Tibial nerve (tissue), 4 donors: ENCODE measurements around the gene SCRN2. TPM values are rescaled to one million over a fixed set of nuclear protein-coding genes. Genes with fewer than 3 reads are reported as not detected.

ENCODE experiments used
- DNase-seq, 2 donors: peaks; one replicate each; pipeline ENCODE4 v3.0.0-alpha.2; 2019; ENCODE audit warnings: low spot score in 2 of 2
- H3K27ac ChIP-seq, 4 donors: fragments of 200-600 bp; sonication (generic) in 3 of 4; one replicate each; pipeline ENCODE4 v1.5.1; 2017 to 2019; ENCODE audit warnings: mild to moderate bottlenecking in 1 of 4
- H3K27me3 ChIP-seq, 2 donors: fragments of 200-600 bp; sonication (generic) in 1 of 2; one replicate each; pipeline versions ENCODE4 v1.5.1 to v1.6.0; 2017 to 2019
- H3K36me3 ChIP-seq, 3 donors: fragments of 200-600 bp; sonication (generic); one replicate each; pipeline ENCODE4 v1.5.1; 2018 to 2019
- H3K4me1 ChIP-seq, 4 donors: fragments of 200-600 bp; sonication (generic) in 3 of 4; one replicate each; pipeline ENCODE4 v1.5.1; 2017 to 2019
- H3K4me3 ChIP-seq, 4 donors: fragments of 200-600 bp; sonication (generic) in 3 of 4; one replicate each; pipeline ENCODE4 v1.5.1; 2017 to 2019; ENCODE audit warnings: mild to moderate bottlenecking in 1 of 4, moderate library complexity in 1 of 4
- H3K9me3 ChIP-seq, 4 donors: fragments of 200-600 bp; sonication (generic) in 3 of 4; one replicate each; pipeline ENCODE4 v1.5.1; 2017 to 2019
- EP300 ChIP-seq, 2 donors: sonication (generic); formaldehyde crosslinking; IDR thresholded peaks; one replicate each; pipeline ENCODE4 v1.6.1; 2017; ENCODE audit warnings: antibody characterized with exemption in 2 of 2, mild to moderate bottlenecking in 1 of 2
- POLR2A ChIP-seq, 2 donors: fragments of 450-650 bp; IDR thresholded peaks; one replicate each; pipeline ENCODE4 v1.6.1; 2017; ENCODE audit warnings: antibody characterized with exemption in 2 of 2, mild to moderate bottlenecking in 2 of 2, moderate library complexity in 2 of 2
- WGBS, 2 donors: methylation state at CpG; one replicate each; pipeline ENCODE4 v1.1.5; 2018; 5-methylcytosine and 5-hydroxymethylcytosine counted together
- total RNA-seq, 4 donors: library from RNA; depleted of rRNA; stranded (reverse); fragments of >200 nt; gene quantifications; one replicate each; pipeline ENCODE4 v1.1.0, GENCODE V29; 2016
- TF ChIP-seq, protein P1 (sequence below), 5 experiments: fragments of 200-600 bp in 3 of 5; fragments of 450-650 bp in 2 of 5; sonication (generic) in 3 of 5; IDR thresholded peaks; one replicate each; pipeline ENCODE4 v1.5.1; 2016 to 2019; ENCODE audit warnings: antibody characterized with exemption in 5 of 5, mild to moderate bottlenecking in 3 of 5, moderate library complexity in 2 of 5

SCRN2 gene
- total RNA-seq, 4 donors from 2014 or later: 49.8 to 68.6 (median 56.6) TPM

DNA sequence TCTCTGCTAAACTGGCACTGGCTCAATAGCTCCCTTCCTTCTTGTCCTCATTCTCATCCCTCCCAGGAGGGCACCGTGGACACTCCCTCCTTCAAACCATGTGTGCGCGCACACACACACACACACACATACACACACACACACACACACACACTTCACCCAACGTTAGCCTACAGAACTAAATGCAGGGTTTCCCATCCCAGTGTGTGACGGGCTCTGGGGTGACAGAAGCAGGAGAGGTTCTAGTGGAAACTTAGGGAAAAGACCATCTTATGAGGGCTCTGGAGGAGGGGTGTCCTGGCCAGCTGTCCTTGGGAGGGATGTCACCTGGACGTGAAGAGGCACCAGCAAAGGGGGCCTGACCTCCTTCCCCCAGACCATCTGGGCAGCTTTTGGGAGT, 39.2 kb downstream of the SCRN2 start:
- Histone ChIP-seq H3K4me1 (no peaks in the 10 kb centered on the region), H3K27ac (no peak overlapping the region), H3K36me3 (peaks cover 0 to 11% (median 0%) of the 10 kb centered on the region in 3 donors), H3K4me3 (no peak overlapping the region), H3K9me3 (no peaks in the 10 kb centered on the region), H3K27me3 (no peaks in the 10 kb centered on the region)
- TF ChIP-seq EP300 (IDR thresholded peaks at IDR 0.05) (no peak), POLR2A (IDR thresholded peaks at IDR 0.05) (no peak)
- TF ChIP-seq, protein P1, sequence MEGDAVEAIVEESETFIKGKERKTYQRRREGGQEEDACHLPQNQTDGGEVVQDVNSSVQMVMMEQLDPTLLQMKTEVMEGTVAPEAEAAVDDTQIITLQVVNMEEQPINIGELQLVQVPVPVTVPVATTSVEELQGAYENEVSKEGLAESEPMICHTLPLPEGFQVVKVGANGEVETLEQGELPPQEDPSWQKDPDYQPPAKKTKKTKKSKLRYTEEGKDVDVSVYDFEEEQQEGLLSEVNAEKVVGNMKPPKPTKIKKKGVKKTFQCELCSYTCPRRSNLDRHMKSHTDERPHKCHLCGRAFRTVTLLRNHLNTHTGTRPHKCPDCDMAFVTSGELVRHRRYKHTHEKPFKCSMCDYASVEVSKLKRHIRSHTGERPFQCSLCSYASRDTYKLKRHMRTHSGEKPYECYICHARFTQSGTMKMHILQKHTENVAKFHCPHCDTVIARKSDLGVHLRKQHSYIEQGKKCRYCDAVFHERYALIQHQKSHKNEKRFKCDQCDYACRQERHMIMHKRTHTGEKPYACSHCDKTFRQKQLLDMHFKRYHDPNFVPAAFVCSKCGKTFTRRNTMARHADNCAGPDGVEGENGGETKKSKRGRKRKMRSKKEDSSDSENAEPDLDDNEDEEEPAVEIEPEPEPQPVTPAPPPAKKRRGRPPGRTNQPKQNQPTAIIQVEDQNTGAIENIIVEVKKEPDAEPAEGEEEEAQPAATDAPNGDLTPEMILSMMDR (IDR thresholded peaks at IDR 0.05): no peak
- 46 to 49% methylated on average over 6 of the region's 6 CpGs for WGBS, 2 donors
- DNase-seq: no peak

DNA sequence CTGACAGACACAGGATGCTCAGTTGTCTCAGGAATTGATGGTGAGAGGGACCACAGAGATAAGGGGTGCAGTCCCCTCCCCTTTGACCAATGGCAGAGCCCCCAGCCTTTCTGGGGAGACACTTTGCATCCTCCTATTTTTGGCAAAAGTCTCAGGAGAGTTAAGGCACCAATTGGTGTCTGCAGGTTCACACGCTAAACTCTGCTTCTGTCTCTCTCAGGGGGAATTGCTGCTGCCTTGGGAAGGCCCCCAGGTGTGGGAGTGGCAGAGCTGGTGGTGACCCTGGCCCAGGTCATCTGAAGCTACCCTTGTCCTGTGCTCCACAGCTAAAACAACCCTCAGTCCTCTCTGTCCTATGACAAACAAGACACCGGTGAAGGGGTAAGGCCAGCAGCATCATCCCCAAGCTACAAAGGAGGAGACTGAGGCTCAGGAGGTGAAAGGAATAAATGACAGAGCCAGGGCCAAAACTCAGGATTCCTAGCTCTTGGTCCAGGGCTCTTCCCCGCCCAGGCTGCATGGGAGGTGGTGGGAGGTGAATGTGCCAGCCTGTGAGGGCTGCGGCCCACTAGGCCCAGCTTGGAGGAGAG, 39.8 kb downstream of the SCRN2 start:
- Histone ChIP-seq H3K36me3 (peaks cover 0 to 4% (median 0%) of the 10 kb centered on the region in 3 donors), H3K9me3 (no peaks in the 10 kb centered on the region), H3K4me1 (no peaks in the 10 kb centered on the region), H3K27ac (no peak overlapping the region), H3K27me3 (no peaks in the 10 kb centered on the region), H3K4me3 (no peak overlapping the region)
- 83 to 86% methylated on average over 4 of the region's 4 CpGs for WGBS, 2 donors
- TF ChIP-seq, protein P1 (IDR thresholded peaks at IDR 0.05): no peak
- DNase-seq: no peak

DNA sequence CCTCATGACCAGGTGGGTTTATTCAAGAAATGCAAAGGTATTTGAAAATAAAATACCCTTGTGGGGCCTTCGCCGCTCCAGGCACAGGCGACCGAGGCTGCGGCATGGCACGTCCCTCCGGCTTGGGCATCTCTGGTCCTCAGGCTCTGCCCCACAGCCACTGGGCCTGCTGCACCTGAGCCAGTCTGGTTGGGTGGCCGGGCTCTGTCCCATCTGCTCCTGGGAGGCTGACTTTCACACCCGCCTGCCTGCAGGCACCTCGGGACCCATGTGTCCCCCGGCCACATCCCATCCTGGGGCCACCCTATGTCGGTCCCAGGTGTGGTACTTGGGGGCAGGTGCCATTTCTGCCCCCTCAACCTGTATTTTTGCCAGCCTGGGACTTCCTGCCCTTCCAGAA, 40.4 kb downstream of the SCRN2 start:
- no peak overlapping the region for H3K4me3 ChIP-seq
- no peak for DNase-seq
- H3K36me3 ChIP-seq: no peaks in the 10 kb centered on the region
- 80 to 81% methylated on average over 12 of the region's 12 CpGs for WGBS, 2 donors
- no peak overlapping the region for H3K27ac ChIP-seq
- no peaks in the 10 kb centered on the region for H3K27me3 ChIP-seq
- no peaks in the 10 kb centered on the region for H3K9me3 ChIP-seq
- no peaks in the 10 kb centered on the region for H3K4me1 ChIP-seq
- no peak for TF ChIP-seq POLR2A (IDR thresholded peaks at IDR 0.05)
- TF ChIP-seq, protein P1 (IDR thresholded peaks at IDR 0.05): no peak
- TF ChIP-seq EP300 (IDR thresholded peaks at IDR 0.05): no peak

DNA sequence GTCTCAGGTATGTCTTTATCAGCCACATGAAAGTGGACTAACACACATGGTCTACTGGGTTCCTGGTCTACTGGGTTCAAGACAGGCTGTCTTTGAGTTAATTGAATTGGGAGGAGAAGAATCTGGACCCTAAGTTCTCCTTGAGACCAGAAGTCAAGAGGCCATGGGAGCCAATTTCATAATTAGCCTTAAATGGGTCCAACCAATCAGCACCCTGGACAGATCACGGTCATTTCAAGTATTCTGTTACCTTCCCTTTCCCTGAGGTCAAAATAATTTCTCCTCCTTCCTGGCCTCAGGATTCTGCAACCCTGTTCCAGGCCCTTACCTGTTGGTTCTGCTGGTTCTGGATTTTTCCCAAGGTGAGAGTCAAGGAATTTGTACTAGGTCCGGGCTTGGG, 43.3 kb downstream of the SCRN2 start:
- Histone ChIP-seq H3K9me3 (no peaks in the 10 kb centered on the region), H3K4me3 (no peak overlapping the region), H3K4me1 (no peaks in the 10 kb centered on the region), H3K27me3 (peaks cover 0 to 18% of the 10 kb centered on the region in 2 donors), H3K36me3 (no peaks in the 10 kb centered on the region), H3K27ac (no peak overlapping the region)
- DNase-seq: no peak
- 53 to 60% methylated on average over 2 of the region's 2 CpGs for WGBS, 2 donors
- TF ChIP-seq POLR2A (IDR thresholded peaks at IDR 0.05): no peak
- TF ChIP-seq, protein P1 (IDR thresholded peaks at IDR 0.05): no peak

DNA sequence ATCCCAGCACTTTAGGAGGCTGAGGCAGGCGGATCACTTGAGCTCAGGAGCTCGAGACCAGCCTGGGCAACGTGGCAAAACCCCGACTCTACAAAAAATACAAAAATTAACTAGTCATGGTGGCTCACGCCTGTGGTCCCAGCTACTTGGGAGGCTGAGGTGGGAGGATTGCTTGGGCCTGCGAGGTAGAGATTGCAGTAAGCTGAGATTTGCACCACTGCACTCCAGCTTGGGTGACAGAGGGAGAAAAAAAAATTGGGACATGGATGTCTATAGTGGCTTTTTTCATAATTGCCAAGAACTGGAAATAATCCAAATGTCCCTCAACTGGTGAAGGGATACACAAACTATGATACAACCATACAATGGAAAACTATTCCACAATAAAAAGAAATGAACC, 48.1 kb downstream of the SCRN2 start:
- no peak for DNase-seq
- Histone ChIP-seq H3K36me3 (no peaks in the 10 kb centered on the region), H3K4me3 (no peak overlapping the region), H3K9me3 (no peaks in the 10 kb centered on the region), H3K4me1 (peaks cover 0 to 10% (median 5%) of the 10 kb centered on the region in 4 donors), H3K27me3 (peaks cover 0 to 55% of the 10 kb centered on the region in 2 donors), H3K27ac (no peak overlapping the region)
- no peak for TF ChIP-seq POLR2A (IDR thresholded peaks at IDR 0.05)
- TF ChIP-seq EP300 (IDR thresholded peaks at IDR 0.05): no peak
- TF ChIP-seq, protein P1 (IDR thresholded peaks at IDR 0.05): no peak
- 72 to 82% methylated on average over 6 of the region's 6 CpGs for WGBS, 2 donors
